Measurements from ENCODE around the gene FCN1.
"Not testable (repeated sequence)": the region's sequence is repeated elsewhere in the genome, so short reads cannot be mapped to it uniquely, and the experiment has no call there.

FCN1 gene

DNA sequence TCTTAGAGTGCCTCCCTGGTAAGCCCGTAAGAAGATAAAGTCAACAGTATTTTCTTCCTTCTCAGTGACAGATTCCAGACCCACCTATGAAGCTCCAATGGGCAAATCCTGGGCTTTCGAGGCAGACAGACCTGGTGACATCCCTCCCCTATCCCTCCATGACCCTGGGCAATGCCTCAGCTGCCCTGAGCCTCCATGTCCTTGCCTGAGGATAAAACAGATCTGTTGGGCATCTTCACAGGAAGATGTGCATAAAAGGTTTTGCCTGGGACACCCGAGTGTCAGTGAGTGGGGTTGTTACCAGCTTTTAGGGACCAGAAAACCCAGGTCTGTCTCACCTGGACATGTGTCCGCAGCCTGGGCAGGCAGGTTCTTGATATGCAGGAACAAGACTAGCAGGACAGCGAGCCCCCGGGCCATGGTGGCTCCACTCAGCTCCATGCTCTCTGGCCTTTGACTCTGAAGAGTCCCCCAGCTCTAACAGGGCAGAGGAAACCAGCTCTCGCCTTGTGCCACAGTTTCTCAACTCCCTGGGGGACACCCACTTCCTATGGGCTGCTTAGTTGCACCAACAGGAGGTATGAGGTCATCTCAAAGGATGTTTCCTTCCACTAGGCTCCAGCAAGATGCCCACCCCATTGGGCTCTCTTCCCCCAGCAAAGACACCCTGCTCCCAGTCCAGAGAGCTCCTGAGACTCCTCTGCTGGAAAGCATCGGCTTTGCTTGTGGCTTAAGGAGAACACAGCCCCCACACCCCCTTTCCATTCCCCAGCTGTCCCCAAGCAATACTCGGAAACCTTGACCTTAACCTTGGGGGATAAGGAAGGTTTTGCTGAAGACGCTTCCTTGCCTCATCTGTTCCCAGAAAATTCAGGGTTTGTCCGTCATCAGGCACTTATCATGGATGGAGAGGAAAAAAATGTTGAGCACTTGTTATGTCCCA, at the start of gene FCN1:
FCN1 (minus strand) TSS at position 482 of the 943 bp plus-strand sequence; CDS start at position 441, 41 bp downstream.
- no peak for DNase-seq (ENCODE audit: low spot score)

GRCh38 chr9:134966697-134967546, 49.2 kb upstream of the FCN1 start:
- DNase-seq (ENCODE audit: low spot score): no peak

GRCh38 chr9:134966270-134966669, 48.6 kb upstream of the FCN1 start:
- no peak for DNase-seq (ENCODE audit: low spot score)

- no peak for DNase-seq (ENCODE audit: low spot score)
Observed at GRCh38 chr9:134965851-134966250, 48.1 kb upstream of the FCN1 start.

DNA sequence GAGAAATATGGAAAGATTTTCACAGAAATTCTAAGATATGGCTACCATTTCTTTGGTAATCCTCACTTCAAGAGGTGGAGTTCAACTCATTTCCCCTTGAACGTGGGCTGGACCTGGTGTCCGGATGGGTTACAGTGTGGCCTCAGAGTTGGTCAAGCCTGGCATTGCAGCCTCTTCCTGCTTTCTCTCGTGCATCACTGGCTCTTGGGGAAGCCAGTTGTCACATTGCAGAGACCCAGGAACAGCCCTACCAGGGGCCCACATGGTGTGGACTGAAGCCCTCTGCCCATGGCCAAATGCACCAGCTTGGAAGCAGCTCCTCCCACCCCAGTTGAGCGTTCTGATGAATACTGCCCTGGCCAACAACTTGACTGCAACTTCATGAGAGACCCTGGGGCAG, 47.7 kb upstream of the FCN1 start:
- no peak for DNase-seq (ENCODE audit: low spot score)

- DNase-seq (ENCODE audit: low spot score): no peak
Observed at GRCh38 chr9:134964271-134965055, 46.8 kb upstream of the FCN1 start.

DNA sequence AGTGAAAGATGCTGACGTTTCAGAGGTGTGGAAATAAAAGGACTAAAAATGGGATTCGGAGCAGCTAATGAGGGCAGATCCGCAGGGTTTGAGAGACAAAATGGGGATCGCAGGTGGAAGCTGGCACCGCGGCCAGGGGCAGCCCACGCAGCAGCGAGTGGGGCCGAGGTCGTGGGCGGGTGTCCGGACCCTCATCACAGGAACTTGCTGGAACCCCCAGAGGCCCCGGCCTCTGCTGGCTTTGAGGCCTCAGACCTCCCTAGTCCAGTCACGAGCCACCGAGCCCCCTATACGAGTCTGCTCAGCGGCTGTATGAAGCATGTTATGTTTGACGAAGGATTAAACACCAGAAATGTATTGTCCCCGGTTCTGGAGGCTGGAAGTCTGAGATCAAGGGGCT, 45.8 kb upstream of the FCN1 start:
- DNase-seq (ENCODE audit: low spot score): no peak

DNA sequence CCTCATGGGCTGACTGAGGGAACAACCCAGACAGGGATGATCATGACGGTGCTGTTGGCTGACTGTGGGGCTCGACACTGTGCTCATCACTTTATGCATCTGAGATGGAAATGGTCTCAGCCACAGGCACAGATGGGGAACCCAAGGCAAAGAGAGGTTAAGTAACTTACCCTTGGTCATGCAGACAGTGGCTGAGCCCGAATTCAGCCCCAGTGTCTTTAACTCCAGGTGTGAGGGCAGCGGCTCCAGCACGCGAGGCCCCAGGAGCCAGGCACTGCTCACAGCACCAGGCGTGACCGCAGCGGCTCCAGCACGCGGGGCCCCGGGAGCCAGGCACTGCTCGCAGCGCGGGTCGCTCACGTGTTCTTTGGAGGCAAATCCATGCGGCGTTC, 45.3 kb upstream of the FCN1 start:
- no peak for DNase-seq (ENCODE audit: low spot score)

DNA sequence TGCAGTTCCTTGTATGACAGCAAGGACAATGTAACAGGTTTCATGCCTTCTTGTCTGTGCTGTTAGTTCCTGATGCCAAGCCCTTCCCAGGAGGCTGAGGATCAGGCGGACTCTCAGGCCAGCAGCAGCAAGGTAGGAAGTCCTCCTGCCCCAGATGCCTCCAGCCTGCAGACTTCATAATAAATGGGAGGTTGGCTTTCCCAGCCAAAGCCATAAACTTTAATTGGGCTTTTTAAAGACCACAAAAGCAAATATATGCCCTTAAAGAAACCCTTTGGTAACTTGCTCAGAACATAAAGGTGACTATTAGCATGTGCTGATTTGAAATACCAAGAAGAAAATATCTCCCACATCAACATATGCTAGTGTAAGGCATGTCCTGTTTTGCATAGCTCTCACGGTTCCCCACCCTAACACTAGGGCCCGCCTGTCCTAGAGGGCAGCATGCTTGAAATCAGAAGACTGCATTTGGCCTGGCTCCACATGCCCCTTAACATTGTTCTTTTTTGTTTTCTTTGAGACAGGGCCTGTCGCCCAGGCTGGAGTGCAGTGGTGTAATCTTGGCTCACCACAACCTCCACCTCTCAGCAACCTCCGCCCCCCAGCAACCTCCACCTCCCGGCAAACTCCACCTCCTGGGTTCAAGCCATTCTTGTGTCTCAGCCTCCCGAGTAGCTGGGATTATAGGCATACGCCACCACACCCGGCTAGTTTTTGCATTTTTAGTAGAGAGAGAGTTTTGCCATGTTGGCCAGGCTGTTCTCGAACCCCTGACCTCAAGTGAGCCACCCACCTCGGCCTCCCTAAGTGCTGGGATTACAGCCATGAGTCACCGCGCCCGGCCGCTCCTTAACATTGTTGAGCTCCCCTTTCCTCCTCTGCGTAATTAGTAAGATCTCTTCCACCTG, 44.6 kb upstream of the FCN1 start:
- no peak for DNase-seq (ENCODE audit: low spot score)

DNA sequence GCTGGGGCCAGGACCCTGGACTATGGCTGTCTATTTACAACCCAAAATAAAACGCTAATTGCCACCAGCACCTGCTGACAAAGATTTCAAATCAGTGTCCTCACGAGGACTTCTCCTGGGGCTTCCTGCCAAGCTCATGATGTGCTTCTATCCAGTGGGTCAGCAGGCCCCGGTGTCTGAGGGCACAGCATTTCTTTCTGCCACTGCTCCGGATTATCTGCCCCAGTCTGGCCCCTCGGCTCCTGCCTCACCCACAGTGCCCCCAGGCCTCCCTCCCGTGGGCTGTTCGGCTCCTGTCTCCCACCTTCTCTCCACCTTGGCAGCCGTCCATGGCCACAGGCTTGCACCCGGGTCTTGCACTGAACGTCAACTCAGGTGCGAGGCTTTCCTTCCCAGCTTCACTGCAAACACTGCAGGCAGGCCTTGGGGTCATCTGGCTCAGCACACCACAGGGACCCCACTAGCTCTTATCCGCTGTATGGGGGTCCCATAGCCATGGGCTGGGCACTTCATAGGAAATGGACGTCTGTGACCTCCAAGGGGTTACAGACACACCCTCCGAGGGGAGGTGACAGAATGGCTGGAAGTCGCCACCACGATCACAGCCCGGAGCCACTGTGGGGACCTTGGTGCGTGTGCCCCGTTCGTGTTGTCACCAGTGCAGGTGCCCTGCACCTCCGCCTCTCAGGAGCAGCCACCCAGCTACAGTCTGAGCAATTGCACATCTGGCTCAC, 43.8 kb upstream of the FCN1 start:
- no peak for DNase-seq (ENCODE audit: low spot score)

DNA sequence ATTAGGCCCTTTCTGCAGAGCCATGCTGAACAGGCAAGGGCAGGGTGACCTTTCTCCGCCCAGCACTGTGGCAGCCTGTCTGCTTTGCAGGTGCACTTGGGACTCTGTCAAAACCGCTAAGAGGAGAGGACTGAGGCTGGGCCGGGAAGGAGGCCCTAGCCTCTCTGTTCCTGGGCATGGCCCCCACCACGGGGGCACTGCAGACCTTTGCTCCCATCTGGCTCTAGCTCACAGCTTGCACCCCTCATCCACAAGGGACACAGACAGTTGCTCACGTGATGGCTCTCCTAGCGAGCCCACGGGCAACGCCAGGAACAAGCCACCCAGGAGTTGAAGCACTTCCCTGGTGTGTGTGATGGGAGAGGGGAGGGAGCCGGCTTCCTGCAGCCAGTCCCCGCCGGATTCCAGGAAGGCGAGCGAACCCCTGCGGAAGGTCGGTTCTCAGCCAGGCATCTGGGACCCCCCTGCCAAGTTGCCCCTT, 43.0 kb upstream of the FCN1 start:
- DNase-seq (ENCODE audit: low spot score): no peak

GRCh38 chr9:134959971-134960310, 42.2 kb upstream of the FCN1 start:
- no peak for DNase-seq (ENCODE audit: low spot score)

GRCh38 chr9:134959126-134959970, 41.6 kb upstream of the FCN1 start:
- no peak for DNase-seq (ENCODE audit: low spot score)

DNA sequence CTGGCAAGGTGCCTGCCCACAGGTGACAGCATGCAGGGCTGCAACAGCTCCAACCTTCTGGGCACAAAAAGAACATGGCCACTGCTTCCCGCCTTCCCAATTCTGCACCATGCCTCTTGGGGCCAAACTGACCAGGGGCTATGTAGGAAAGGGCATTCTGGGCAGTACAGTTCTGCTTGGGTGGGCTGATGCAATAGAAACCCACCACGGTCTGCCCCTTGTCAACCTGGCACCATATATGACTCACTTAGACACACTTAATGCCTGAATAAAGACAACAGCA, 40.2 kb upstream of the FCN1 start:
- no peak for DNase-seq (ENCODE audit: low spot score)

DNA sequence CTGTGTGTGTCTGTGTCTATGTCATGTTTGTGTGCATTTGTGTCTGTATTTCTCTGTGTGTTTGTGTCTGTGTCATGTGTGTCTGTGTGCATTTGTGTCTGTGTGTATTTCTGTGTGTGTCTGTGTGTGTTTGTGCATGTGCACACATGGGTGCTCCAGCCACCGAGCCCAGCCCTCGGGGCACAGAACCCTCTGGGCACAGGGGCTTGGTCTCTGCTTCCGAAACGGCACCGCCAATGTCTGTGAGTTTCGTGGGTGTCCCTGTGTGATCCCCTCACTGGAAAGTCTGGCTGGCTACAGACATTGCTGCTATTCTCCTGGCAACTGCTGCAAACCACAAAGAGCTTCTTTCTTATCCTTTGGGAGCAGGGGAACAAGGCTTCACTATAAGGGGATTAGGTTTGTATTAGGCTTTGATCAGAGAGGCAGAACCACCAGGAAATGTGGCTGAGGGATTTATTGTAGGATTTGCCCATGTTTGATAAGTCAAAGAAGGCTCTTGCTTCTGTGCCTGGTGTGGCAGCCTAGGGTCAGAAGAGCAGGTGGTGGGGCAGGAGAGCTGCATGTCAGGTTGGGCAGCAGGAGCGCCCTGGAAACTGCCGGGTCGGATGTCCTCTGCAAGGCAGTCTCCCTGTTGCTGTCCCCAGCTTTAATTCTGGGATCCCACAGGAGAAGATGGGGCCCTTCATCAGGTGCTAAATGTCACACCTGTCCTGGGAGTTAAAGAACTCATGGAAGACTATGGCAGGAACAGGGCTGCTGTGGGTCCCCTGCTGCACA, 39.6 kb upstream of the FCN1 start:
- DNase-seq (ENCODE audit: low spot score): no peak

GRCh38 chr9:134956387-134956786, 38.7 kb upstream of the FCN1 start:
- DNase-seq (ENCODE audit: low spot score): not testable (repeated sequence)

- no peak for DNase-seq (ENCODE audit: low spot score)
Observed at GRCh38 chr9:134955801-134956200, 38.1 kb upstream of the FCN1 start.

GRCh38 chr9:134955156-134955555, 37.4 kb upstream of the FCN1 start:
- no peak for DNase-seq (ENCODE audit: low spot score)

GRCh38 chr9:134951994-134952393, 34.3 kb upstream of the FCN1 start:
- DNase-seq (ENCODE audit: low spot score): no peak

Measured in hepatic stellate cell (primary cell).